Measurements from ENCODE around the gene DOCK1.

DNA sequence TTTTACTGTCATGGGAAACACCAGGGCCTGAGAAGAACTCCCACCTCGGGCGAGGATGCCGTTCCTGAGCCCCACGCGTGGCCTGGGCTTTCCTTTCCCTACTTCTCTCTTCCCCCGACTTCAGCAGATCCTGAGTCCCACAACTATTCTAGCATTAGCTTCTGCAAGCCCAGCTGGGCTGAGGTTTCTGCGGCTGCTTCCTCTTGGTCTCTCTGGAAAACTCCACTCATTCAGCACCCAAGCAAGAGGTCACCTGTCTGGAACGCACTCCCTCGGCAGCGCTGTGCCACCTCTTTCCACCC, 761 bp upstream of the DOCK1 start:
- TF ChIP-seq, protein P1, sequence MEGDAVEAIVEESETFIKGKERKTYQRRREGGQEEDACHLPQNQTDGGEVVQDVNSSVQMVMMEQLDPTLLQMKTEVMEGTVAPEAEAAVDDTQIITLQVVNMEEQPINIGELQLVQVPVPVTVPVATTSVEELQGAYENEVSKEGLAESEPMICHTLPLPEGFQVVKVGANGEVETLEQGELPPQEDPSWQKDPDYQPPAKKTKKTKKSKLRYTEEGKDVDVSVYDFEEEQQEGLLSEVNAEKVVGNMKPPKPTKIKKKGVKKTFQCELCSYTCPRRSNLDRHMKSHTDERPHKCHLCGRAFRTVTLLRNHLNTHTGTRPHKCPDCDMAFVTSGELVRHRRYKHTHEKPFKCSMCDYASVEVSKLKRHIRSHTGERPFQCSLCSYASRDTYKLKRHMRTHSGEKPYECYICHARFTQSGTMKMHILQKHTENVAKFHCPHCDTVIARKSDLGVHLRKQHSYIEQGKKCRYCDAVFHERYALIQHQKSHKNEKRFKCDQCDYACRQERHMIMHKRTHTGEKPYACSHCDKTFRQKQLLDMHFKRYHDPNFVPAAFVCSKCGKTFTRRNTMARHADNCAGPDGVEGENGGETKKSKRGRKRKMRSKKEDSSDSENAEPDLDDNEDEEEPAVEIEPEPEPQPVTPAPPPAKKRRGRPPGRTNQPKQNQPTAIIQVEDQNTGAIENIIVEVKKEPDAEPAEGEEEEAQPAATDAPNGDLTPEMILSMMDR (conservative IDR thresholded peaks at IDR 0.05; ENCODE audit: low read length) = no peak
- no peak for TF ChIP-seq EZH2phosphoT487 (IDR thresholded peaks at IDR 0.05; ENCODE audit: borderline replicate concordance)
